CD4-positive, alpha-beta T cell treated with Interleukin-4 for 1 hour (primary cell): ENCODE results near the gene SSTR3.

Experiments used
- DNase-seq, 2 donors: peaks; one replicate each; pipeline ENCODE4 v3.0.0-alpha.2; 2020 to 2022

Gene SSTR3

GRCh38 chr22:37193629-37194191, 18.6 kb downstream of the SSTR3 start:
- peak; percentile 39 to 67 for DNase-seq

- no peak for DNase-seq
Observed at GRCh38 chr22:37192741-37193140, 19.5 kb downstream of the SSTR3 start.

GRCh38 chr22:37192204-37192603, 20.1 kb downstream of the SSTR3 start:
- DNase-seq = no peak

- no peak for DNase-seq
Observed at GRCh38 chr22:37190262-37190780, 22.0 kb downstream of the SSTR3 start.

- DNase-seq = no peak
Observed at GRCh38 chr22:37188901-37189466, 23.3 kb downstream of the SSTR3 start.

- no peak for DNase-seq
Observed at GRCh38 chr22:37187891-37188761, 24.2 kb downstream of the SSTR3 start, which contains the start of gene C1QTNF6. C1QTNF6 (minus strand) TSS chr22:37188247; CDS start chr22:37188213, 34 bp downstream.

- no peak for DNase-seq
Observed at GRCh38 chr22:37187552-37187890, 24.8 kb downstream of the SSTR3 start.

GRCh38 chr22:37186997-37187522, 25.2 kb downstream of the SSTR3 start:
- DNase-seq = no peak

GRCh38 chr22:37186228-37186996, 25.9 kb downstream of the SSTR3 start:
- DNase-seq = peak; percentile 61 to 91

GRCh38 chr22:37185646-37186227, 26.5 kb downstream of the SSTR3 start:
- DNase-seq = no peak

- DNase-seq = no peak
Observed at GRCh38 chr22:37184816-37185541, 27.3 kb downstream of the SSTR3 start.

GRCh38 chr22:37184380-37184755, 27.9 kb downstream of the SSTR3 start:
- no peak for DNase-seq

GRCh38 chr22:37183432-37184379, 28.6 kb downstream of the SSTR3 start:
- no peak for DNase-seq

- DNase-seq = no peak
Observed at GRCh38 chr22:37182949-37183245, 29.4 kb downstream of the SSTR3 start.

GRCh38 chr22:37182101-37182948, 30.0 kb downstream of the SSTR3 start:
- DNase-seq = no peak

- no peak for DNase-seq
Observed at GRCh38 chr22:37181681-37182080, 30.6 kb downstream of the SSTR3 start.

- no peak for DNase-seq
Observed at GRCh38 chr22:37180531-37181231, 31.6 kb downstream of the SSTR3 start.

GRCh38 chr22:37179622-37180420, 32.5 kb downstream of the SSTR3 start:
- no peak for DNase-seq
